MCF 10A (cell line): Measurements from ENCODE around the gene MTUS2. TPM values are rescaled to one million over a fixed set of nuclear protein-coding genes. Genes with fewer than 3 reads are reported as not detected.

ENCODE experiments used
- BruUV-seq: library from RNA; stranded (reverse); fragments of 400-500 nt; replicated peaks from 2 replicates; lab custom pipeline; 2021; lab: Mats Ljungman, UMichigan
- CTCF ChIA-PET: fragments of 300-600 bp; sonication (Branson Sonifier 250); formaldehyde crosslinking; extraction: SDS; loops from one replicate; lab custom pipeline; 2021; ENCODE audit warnings: antibody characterized with exemption, inconsistent platforms; lab: Yijun Ruan, JAX
- POLR2A ChIA-PET: fragments of 300-600, 350-650 bp; sonication (Branson Sonifier 250); formaldehyde crosslinking; extraction: SDS; loops from one replicate; lab custom pipeline; 2020; ENCODE audit warnings: antibody characterized with exemption, inconsistent platforms; lab: Yijun Ruan, JAX
- DNase-seq: peaks from one replicate; pipeline ENCODE4 v3.0.0-alpha.2; 2018; ENCODE audit not compliant: unreplicated experiment
- H3K27ac Mint-ChIP-seq: one replicate; pipeline ENCODE4 v1.8.0; 2022; ENCODE audit warnings: mild to moderate bottlenecking, low read depth, mixed read lengths; ENCODE audit not compliant: unreplicated experiment
- H3K27me3 Mint-ChIP-seq: one replicate; pipeline ENCODE4 v1.8.0; 2022; ENCODE audit warnings: mixed read lengths; ENCODE audit not compliant: insufficient read depth, unreplicated experiment
- H3K36me3 Mint-ChIP-seq: one replicate; pipeline ENCODE4 v1.8.0; 2022; ENCODE audit warnings: mild to moderate bottlenecking, moderate library complexity, mixed read lengths; ENCODE audit not compliant: insufficient read depth, unreplicated experiment
- H3K4me1 Mint-ChIP-seq: one replicate; pipeline ENCODE4 v1.8.0; 2022; ENCODE audit warnings: mixed read lengths; ENCODE audit not compliant: insufficient read depth, unreplicated experiment
- H3K4me3 Mint-ChIP-seq: one replicate; pipeline ENCODE4 v1.8.0; 2022; ENCODE audit warnings: mild to moderate bottlenecking, moderate library complexity, mixed read lengths; ENCODE audit not compliant: unreplicated experiment
- H3K9me3 Mint-ChIP-seq: one replicate; pipeline ENCODE4 v1.8.0; 2022; ENCODE audit warnings: mixed read lengths; ENCODE audit not compliant: unreplicated experiment
- intact Hi-C: fragments of 100-400 bp; cut with micrococcal nuclease; formaldehyde crosslinking; loops from 2 replicates; pipeline ENCODE4 v1.14.1; 2022
- total RNA-seq: library from RNA; stranded (reverse); gene quantifications from 2 replicates; pipeline ENCODE4 v1.2.3, GENCODE V29; 2022
- TF ChIP-seq, protein P1 (sequence below): fragments of 200-600 bp; IDR thresholded peaks from one replicate; pipeline ENCODE4 v1.8.0; 2022; ENCODE audit warnings: antibody characterized with exemption, mild to moderate bottlenecking; ENCODE audit not compliant: unreplicated experiment

Gene MTUS2
- total RNA-seq, 1 experiment from 2014 or later = not detected

DNA sequence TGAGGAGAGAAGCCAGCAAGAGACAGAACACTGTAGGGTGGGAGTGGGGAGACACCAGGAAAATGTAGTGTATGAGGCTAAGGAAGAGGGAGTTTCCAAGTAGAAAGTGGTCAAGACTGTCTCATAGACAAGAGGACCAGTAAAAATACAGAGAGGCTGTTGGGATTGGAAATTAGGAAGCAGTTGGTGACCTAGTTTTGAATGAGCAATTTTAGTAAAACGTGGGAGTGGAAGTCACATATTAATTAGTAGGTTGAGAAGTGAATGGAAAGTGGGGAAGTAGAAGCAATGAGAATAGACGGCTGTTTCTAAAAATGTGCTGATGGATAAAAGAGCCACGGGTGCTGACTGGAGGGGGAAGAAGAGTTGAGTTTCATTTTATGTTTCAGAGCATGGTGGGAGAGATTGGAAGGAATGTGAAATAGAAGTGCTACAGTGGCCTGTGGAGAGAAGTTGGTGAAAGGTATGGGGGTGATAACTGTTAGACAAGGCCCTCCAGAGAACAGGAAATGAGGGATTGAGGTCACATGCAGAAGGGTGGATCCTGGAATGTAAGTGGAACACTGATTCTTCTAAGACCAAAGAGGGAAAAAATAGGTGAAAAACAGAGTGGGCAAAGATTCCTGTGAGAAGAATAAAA lies 247.3 kb downstream of the MTUS2 start:
- no peaks in the 10 kb centered on the region for H3K4me1 Mint-ChIP-seq
- intact Hi-C loops = no loop called here
- no peak for DNase-seq
- ChIA-PET CTCF (no interaction called here), POLR2A (no interaction called here)
- H3K36me3 Mint-ChIP-seq = no peaks in the 10 kb centered on the region
- peaks cover 10% of the 10 kb centered on the region for H3K9me3 Mint-ChIP-seq
- TF ChIP-seq, protein P1, sequence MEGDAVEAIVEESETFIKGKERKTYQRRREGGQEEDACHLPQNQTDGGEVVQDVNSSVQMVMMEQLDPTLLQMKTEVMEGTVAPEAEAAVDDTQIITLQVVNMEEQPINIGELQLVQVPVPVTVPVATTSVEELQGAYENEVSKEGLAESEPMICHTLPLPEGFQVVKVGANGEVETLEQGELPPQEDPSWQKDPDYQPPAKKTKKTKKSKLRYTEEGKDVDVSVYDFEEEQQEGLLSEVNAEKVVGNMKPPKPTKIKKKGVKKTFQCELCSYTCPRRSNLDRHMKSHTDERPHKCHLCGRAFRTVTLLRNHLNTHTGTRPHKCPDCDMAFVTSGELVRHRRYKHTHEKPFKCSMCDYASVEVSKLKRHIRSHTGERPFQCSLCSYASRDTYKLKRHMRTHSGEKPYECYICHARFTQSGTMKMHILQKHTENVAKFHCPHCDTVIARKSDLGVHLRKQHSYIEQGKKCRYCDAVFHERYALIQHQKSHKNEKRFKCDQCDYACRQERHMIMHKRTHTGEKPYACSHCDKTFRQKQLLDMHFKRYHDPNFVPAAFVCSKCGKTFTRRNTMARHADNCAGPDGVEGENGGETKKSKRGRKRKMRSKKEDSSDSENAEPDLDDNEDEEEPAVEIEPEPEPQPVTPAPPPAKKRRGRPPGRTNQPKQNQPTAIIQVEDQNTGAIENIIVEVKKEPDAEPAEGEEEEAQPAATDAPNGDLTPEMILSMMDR = no peak
- no TSS peak for BruUV-seq
- no peak overlapping the region for H3K4me3 Mint-ChIP-seq
- H3K27ac Mint-ChIP-seq = no peak overlapping the region
- H3K27me3 Mint-ChIP-seq = no peaks in the 10 kb centered on the region

DNA sequence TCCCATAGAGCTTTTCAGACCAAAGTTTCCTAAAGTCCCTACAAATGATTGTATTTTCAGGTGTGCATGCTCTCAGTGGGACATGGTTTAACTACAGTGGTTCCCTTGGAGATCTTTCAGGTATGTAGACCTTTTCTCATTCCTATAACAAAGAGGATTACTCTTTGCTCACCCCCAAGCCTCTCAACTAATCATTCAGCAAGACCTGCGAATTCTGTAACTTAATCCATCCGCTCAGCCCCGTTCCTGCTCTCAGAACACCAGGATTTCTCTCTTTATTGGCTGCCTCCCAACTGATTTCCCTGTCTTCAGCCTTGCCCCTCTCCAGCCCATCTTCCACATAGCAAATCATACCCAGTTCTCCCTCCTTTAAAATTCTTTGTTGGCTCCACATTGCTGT lies 253.6 kb downstream of the MTUS2 start:
- H3K4me1 Mint-ChIP-seq = no peaks in the 10 kb centered on the region
- DNase-seq = no peak
- H3K4me3 Mint-ChIP-seq = no peak overlapping the region
- BruUV-seq = no TSS peak
- ChIA-PET CTCF (interaction anchor here (0.6 kb wide), 1 partner anchor 488 kb away, joined by 3 read pairs; no protein-coding TSS in a partner anchor), POLR2A (interaction anchor here (0.6 kb wide), 2 partner anchors 15 to 900 kb away, joined by 3 read pairs; no protein-coding TSS in a partner anchor)
- TF ChIP-seq, protein P1 = no peak
- H3K27me3 Mint-ChIP-seq = no peaks in the 10 kb centered on the region
- H3K36me3 Mint-ChIP-seq = no peaks in the 10 kb centered on the region
- no peak overlapping the region for H3K27ac Mint-ChIP-seq
- peaks cover 35% of the 10 kb centered on the region for H3K9me3 Mint-ChIP-seq
- intact Hi-C loops = no loop called here

DNA sequence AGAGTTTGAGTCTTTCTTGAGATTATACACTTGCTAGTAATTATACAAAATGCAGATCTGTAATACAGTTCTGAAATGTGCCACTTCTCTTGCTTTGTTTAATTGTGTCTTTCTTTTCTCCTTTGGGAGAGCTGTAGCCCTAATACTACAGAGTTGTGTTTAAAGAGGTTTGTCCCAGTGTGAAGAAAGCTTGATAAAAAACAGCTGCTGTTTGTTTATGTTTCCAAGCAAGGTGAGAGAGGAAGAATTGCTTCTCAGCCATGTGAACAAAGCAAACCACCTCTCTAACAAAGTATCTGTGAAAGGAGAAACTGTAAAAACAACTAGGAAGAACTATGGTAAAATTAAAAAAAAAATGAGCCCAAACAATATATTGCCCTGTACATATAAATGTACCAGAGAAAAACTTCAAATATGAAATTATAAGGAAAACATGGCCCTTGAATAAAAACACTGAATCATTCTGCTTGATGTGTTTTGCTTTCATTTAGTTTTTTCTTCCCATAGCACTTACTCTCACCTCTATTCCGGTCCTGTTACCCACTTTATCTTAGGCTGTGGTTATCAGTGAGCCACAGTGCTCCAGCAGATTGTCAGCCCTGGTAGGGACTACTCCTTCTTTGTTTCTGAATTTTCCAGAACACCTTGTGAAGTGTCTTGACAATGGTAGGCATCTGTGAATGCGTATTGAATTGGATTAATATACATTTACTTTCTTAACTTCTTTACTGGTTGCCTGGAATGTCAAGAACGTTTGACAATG lies 257.1 kb downstream of the MTUS2 start:
- peaks cover 25% of the 10 kb centered on the region for H3K9me3 Mint-ChIP-seq
- no peaks in the 10 kb centered on the region for H3K36me3 Mint-ChIP-seq
- intact Hi-C loops = no loop called here
- no peak overlapping the region for H3K4me3 Mint-ChIP-seq
- TF ChIP-seq, protein P1 = no peak
- no peaks in the 10 kb centered on the region for H3K4me1 Mint-ChIP-seq
- H3K27ac Mint-ChIP-seq = no peak overlapping the region
- no TSS peak for BruUV-seq
- CTCF ChIA-PET = no interaction called here
- DNase-seq = no peak
- POLR2A ChIA-PET = no interaction called here
- H3K27me3 Mint-ChIP-seq = no peaks in the 10 kb centered on the region

DNA sequence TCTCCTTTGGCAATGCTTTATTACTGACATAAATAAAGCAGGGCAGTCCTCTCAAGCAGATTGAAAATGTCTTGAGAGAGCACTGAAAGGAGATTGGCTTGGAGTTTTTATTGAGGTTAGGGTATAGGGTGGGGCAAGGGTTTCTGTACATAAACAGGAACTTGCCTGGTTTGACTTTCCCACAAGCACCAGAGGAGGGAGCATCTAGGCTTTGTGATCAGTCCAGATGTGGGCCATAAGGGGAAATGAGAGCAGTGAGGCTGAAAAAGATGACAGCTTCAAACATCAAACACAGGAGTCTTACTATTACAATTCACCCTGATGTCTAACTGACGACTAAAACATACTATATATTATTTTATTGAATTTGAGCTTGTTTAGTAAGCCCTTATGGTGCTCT lies 260.9 kb downstream of the MTUS2 start:
- H3K9me3 Mint-ChIP-seq = peaks cover 9% of the 10 kb centered on the region
- H3K4me1 Mint-ChIP-seq = no peaks in the 10 kb centered on the region
- ChIA-PET POLR2A (no interaction called here), CTCF (interaction anchor here (0.5 kb wide), 1 partner anchor 90 kb away, joined by 6 read pairs; no protein-coding TSS in a partner anchor)
- BruUV-seq = no TSS peak
- H3K27ac Mint-ChIP-seq = no peak overlapping the region
- no peak for DNase-seq
- H3K36me3 Mint-ChIP-seq = peaks cover 7% of the 10 kb centered on the region
- no peak overlapping the region for H3K4me3 Mint-ChIP-seq
- no peaks in the 10 kb centered on the region for H3K27me3 Mint-ChIP-seq
- TF ChIP-seq, protein P1 = no peak
- intact Hi-C loops = no loop called here
